ENCODE data around the gene NPR2.

- TF ChIP-seq CTCF (IDR thresholded peaks at IDR 0.05): no peak
- TF ChIP-seq ZFX (IDR thresholded peaks at IDR 0.05; ENCODE audit: borderline replicate concordance): no peak
Observed at GRCh38 chr9:35755071-35755470, 36.3 kb upstream of the NPR2 start.
